SU-DHL-6 (cell line): Measurements from ENCODE around the gene UROS.

ENCODE experiments used
- EZH2phosphoT487 ChIP-seq: fragments of 200-600 bp; sonication (generic), shearing (Covaris generic); conservative IDR thresholded peaks from 2 replicates; pipeline ENCODE4 v1.6.1; 2018; ENCODE audit warnings: mild to moderate bottlenecking, antibody characterized with exemption, low read length, moderate library complexity, mixed read lengths
- TF ChIP-seq, protein P1 (sequence below): fragments of 200-600 bp; sonication (generic); IDR thresholded peaks from one replicate; pipeline ENCODE4 v1.5.1; 2017; ENCODE audit warnings: antibody characterized with exemption, mild to moderate bottlenecking, low read length, moderate library complexity; ENCODE audit not compliant: insufficient read depth, poor library complexity, severe bottlenecking

DNA sequence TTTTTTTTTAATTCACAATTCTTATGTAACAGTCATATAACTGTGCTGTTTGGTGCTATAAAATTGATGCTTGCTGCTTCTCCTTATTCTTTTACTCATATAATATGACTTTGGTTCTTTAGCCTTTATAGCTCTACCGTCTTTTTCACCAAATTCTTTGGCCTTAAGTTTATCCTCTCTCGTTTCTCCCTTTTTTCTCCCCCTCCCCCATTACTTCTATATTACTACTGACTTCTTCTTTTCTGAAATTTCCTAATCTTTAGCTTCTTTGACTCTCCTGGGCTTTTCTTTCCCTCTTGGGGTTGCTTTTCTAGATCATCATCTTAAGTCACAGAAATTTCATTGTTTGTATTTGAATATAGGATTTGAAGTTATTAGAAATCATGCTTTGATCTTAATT lies 4.1 kb upstream of the UROS start:
- TF ChIP-seq, protein P1, sequence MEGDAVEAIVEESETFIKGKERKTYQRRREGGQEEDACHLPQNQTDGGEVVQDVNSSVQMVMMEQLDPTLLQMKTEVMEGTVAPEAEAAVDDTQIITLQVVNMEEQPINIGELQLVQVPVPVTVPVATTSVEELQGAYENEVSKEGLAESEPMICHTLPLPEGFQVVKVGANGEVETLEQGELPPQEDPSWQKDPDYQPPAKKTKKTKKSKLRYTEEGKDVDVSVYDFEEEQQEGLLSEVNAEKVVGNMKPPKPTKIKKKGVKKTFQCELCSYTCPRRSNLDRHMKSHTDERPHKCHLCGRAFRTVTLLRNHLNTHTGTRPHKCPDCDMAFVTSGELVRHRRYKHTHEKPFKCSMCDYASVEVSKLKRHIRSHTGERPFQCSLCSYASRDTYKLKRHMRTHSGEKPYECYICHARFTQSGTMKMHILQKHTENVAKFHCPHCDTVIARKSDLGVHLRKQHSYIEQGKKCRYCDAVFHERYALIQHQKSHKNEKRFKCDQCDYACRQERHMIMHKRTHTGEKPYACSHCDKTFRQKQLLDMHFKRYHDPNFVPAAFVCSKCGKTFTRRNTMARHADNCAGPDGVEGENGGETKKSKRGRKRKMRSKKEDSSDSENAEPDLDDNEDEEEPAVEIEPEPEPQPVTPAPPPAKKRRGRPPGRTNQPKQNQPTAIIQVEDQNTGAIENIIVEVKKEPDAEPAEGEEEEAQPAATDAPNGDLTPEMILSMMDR: no peak
- TF ChIP-seq EZH2phosphoT487: no peak
